ENCODE measurements around the gene ZBTB40. TPM values are rescaled to one million over a fixed set of nuclear protein-coding genes. Genes with fewer than 3 reads are reported as not detected.

Gene ZBTB40
- total RNA-seq, 1 experiment from 2014 or later = 16.9 TPM

- Histone ChIP-seq H3K4me3 (no peak overlapping the region), H3K4me1 (replicated peaks) (no peaks in the 10 kb centered on the region), H3K27me3 (replicated peaks) (peaks cover 36% of the 10 kb centered on the region), H3K9me3 (replicated peaks) (0 out of 2 replicates have a peak, but pooled peaks cover under 1% of the 10 kb centered on the region), H3K36me3 (no peaks in the 10 kb centered on the region), H3K27ac (no peak overlapping the region)
- no peak for DNase-seq (ENCODE audit: low read depth in 1 of 2, low spot score in 2 of 2)
Observed at GRCh38 chr1:22543679-22544078, 92.0 kb downstream of the ZBTB40 start.

GRCh38 chr1:22544606-22545005, 93.0 kb downstream of the ZBTB40 start:
- H3K27me3 ChIP-seq (replicated peaks) = peaks cover 43% of the 10 kb centered on the region
- H3K36me3 ChIP-seq = no peaks in the 10 kb centered on the region
- H3K4me3 ChIP-seq = no peak overlapping the region
- no peaks in the 10 kb centered on the region for H3K4me1 ChIP-seq (replicated peaks)
- DNase-seq (ENCODE audit: low read depth in 1 of 2, low spot score in 2 of 2) = no peak
- H3K27ac ChIP-seq = no peak overlapping the region
- 0 out of 2 replicates have a peak, but pooled peaks cover 2% of the 10 kb centered on the region for H3K9me3 ChIP-seq (replicated peaks)

- no peaks in the 10 kb centered on the region for H3K4me1 ChIP-seq (replicated peaks)
- H3K27ac ChIP-seq = no peak overlapping the region
- no peak overlapping the region for H3K4me3 ChIP-seq
- peaks cover 48% of the 10 kb centered on the region for H3K27me3 ChIP-seq (replicated peaks)
- no peaks in the 10 kb centered on the region for H3K36me3 ChIP-seq
- H3K9me3 ChIP-seq (replicated peaks) = 0 out of 2 replicates have a peak, but pooled peaks cover 2% of the 10 kb centered on the region
- no peak for DNase-seq (ENCODE audit: low read depth in 1 of 2, low spot score in 2 of 2)
Observed at GRCh38 chr1:22545141-22545540, 93.5 kb downstream of the ZBTB40 start.

- Histone ChIP-seq H3K4me1 (replicated peaks) (no peaks in the 10 kb centered on the region), H3K36me3 (no peaks in the 10 kb centered on the region), H3K27me3 (replicated peaks) (peaks cover 58% of the 10 kb centered on the region), H3K27ac (no peak overlapping the region), H3K4me3 (no peak overlapping the region), H3K9me3 (replicated peaks) (0 out of 2 replicates have a peak, but pooled peaks cover 2% of the 10 kb centered on the region)
- DNase-seq (ENCODE audit: low read depth in 1 of 2, low spot score in 2 of 2) = no peak
Observed at GRCh38 chr1:22547186-22547817, 95.7 kb downstream of the ZBTB40 start.

GRCh38 chr1:22547818-22548462, 96.3 kb downstream of the ZBTB40 start:
- Histone ChIP-seq H3K27me3 (replicated peaks) (peaks cover 64% of the 10 kb centered on the region), H3K27ac (no peak overlapping the region), H3K4me1 (replicated peaks) (no peaks in the 10 kb centered on the region), H3K36me3 (no peaks in the 10 kb centered on the region), H3K9me3 (replicated peaks) (0 out of 2 replicates have a peak, but pooled peaks cover 2% of the 10 kb centered on the region), H3K4me3 (no peak overlapping the region)
- no peak for DNase-seq (ENCODE audit: low read depth in 1 of 2, low spot score in 2 of 2)

- Histone ChIP-seq H3K4me1 (replicated peaks) (no peaks in the 10 kb centered on the region), H3K36me3 (no peaks in the 10 kb centered on the region), H3K4me3 (no peak overlapping the region), H3K27ac (no peak overlapping the region), H3K9me3 (replicated peaks) (0 out of 2 replicates have a peak, but pooled peaks cover 2% of the 10 kb centered on the region), H3K27me3 (replicated peaks) (peaks cover 78% of the 10 kb centered on the region)
- DNase-seq (ENCODE audit: low read depth in 1 of 2, low spot score in 2 of 2) = no peak
Observed at GRCh38 chr1:22550021-22550420, 98.4 kb downstream of the ZBTB40 start.

- no peaks in the 10 kb centered on the region for H3K36me3 ChIP-seq
- H3K9me3 ChIP-seq (replicated peaks) = 0 out of 2 replicates have a peak, but pooled peaks cover 2% of the 10 kb centered on the region
- no peak overlapping the region for H3K27ac ChIP-seq
- no peak overlapping the region for H3K4me3 ChIP-seq
- peaks cover 78% of the 10 kb centered on the region for H3K27me3 ChIP-seq (replicated peaks)
- DNase-seq (ENCODE audit: low read depth in 1 of 2, low spot score in 2 of 2) = no peak
- H3K4me1 ChIP-seq (replicated peaks) = no peaks in the 10 kb centered on the region
Observed at GRCh38 chr1:22551591-22551990, 99.9 kb downstream of the ZBTB40 start.

GRCh38 chr1:22552021-22552420, 100.4 kb downstream of the ZBTB40 start:
- no peak overlapping the region for H3K27ac ChIP-seq
- H3K36me3 ChIP-seq = no peaks in the 10 kb centered on the region
- peaks cover 78% of the 10 kb centered on the region for H3K27me3 ChIP-seq (replicated peaks)
- no peaks in the 10 kb centered on the region for H3K4me1 ChIP-seq (replicated peaks)
- DNase-seq (ENCODE audit: low read depth in 1 of 2, low spot score in 2 of 2) = no peak
- no peak overlapping the region for H3K4me3 ChIP-seq
- 0 out of 2 replicates have a peak, but pooled peaks cover 2% of the 10 kb centered on the region for H3K9me3 ChIP-seq (replicated peaks)

- H3K27me3 ChIP-seq (replicated peaks) = peaks cover 82% of the 10 kb centered on the region
- no peaks in the 10 kb centered on the region for H3K4me1 ChIP-seq (replicated peaks)
- no peaks in the 10 kb centered on the region for H3K36me3 ChIP-seq
- no peak for DNase-seq (ENCODE audit: low read depth in 1 of 2, low spot score in 2 of 2)
- no peak overlapping the region for H3K4me3 ChIP-seq
- no peak overlapping the region for H3K27ac ChIP-seq
- 0 out of 2 replicates have a peak, but pooled peaks cover 2% of the 10 kb centered on the region for H3K9me3 ChIP-seq (replicated peaks)
Observed at GRCh38 chr1:22553104-22553880, 101.6 kb downstream of the ZBTB40 start.

GRCh38 chr1:22553991-22554522, 102.4 kb downstream of the ZBTB40 start:
- Histone ChIP-seq H3K4me3 (no peak overlapping the region), H3K4me1 (replicated peaks) (no peaks in the 10 kb centered on the region), H3K27me3 (replicated peaks) (peaks cover 80% of the 10 kb centered on the region), H3K9me3 (replicated peaks) (no peaks in the 10 kb centered on the region), H3K27ac (no peak overlapping the region), H3K36me3 (no peaks in the 10 kb centered on the region)
- no peak for DNase-seq (ENCODE audit: low read depth in 1 of 2, low spot score in 2 of 2)

- H3K27ac ChIP-seq = no peak overlapping the region
- H3K4me3 ChIP-seq = no peak overlapping the region
- H3K4me1 ChIP-seq (replicated peaks) = no peaks in the 10 kb centered on the region
- DNase-seq (ENCODE audit: low read depth in 1 of 2, low spot score in 2 of 2) = no peak
- H3K9me3 ChIP-seq (replicated peaks) = no peaks in the 10 kb centered on the region
- H3K36me3 ChIP-seq = no peaks in the 10 kb centered on the region
- H3K27me3 ChIP-seq (replicated peaks) = peaks cover 83% of the 10 kb centered on the region
Observed at GRCh38 chr1:22555371-22555656, 103.7 kb downstream of the ZBTB40 start.

- DNase-seq (ENCODE audit: low read depth in 1 of 2, low spot score in 2 of 2) = no peak
- no peak overlapping the region for H3K27ac ChIP-seq
- no peaks in the 10 kb centered on the region for H3K4me1 ChIP-seq (replicated peaks)
- H3K4me3 ChIP-seq = no peak overlapping the region
- no peaks in the 10 kb centered on the region for H3K36me3 ChIP-seq
- no peaks in the 10 kb centered on the region for H3K9me3 ChIP-seq (replicated peaks)
- H3K27me3 ChIP-seq (replicated peaks) = peaks cover 91% of the 10 kb centered on the region
Observed at GRCh38 chr1:22556391-22557104, 104.9 kb downstream of the ZBTB40 start.

- no peaks in the 10 kb centered on the region for H3K36me3 ChIP-seq
- H3K4me3 ChIP-seq = no peak overlapping the region
- no peak overlapping the region for H3K27ac ChIP-seq
- H3K27me3 ChIP-seq (replicated peaks) = peaks cover 94% of the 10 kb centered on the region
- no peak for DNase-seq (ENCODE audit: low read depth in 1 of 2, low spot score in 2 of 2)
- H3K9me3 ChIP-seq (replicated peaks) = no peaks in the 10 kb centered on the region
- H3K4me1 ChIP-seq (replicated peaks) = no peaks in the 10 kb centered on the region
Observed at GRCh38 chr1:22557341-22557950, 105.8 kb downstream of the ZBTB40 start.
